GM19240 (cell line): Measurements from ENCODE around the gene TSPAN14.

ENCODE experiments used
- DNase-seq: peaks from one replicate; pipeline ENCODE4 v3.0.0; 2011; ENCODE audit warnings: low spot score; ENCODE audit not compliant: insufficient read length

Gene TSPAN14

GRCh38 chr10:80502621-80503583 lies 48.8 kb downstream of the TSPAN14 start:
- DNase-seq = no peak

DNA sequence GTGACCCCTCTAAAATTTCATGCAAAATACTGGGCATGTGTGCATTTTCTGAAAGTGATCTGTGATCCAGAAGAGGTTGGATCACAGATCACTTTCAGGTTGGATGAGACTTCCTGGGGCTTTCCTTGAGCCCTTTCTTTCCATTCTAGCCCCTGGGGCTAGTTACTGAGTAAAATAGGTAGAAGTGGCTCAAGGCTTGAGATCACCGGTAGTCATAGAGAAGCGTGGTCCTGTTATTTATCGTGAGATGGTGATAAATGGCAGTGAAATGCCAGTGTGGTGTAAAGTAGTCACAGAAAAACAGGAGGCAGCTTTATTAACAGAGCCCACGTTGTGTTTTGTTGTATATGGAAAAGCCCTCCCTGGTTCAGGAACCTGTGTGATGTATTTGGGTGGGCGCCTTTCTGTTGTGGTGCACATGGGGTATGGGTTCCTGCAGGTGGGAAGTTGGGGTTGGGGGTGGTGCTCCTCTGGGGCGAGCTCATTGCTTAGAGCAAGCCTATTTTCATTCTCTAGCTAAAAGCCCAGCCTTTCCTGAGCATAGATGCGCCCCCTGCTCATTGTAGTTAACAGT lies 49.6 kb downstream of the TSPAN14 start:
- no peak for DNase-seq

- DNase-seq = no peak
Measured at GRCh38 chr10:80504158-80504811, 50.2 kb downstream of the TSPAN14 start.

- no peak for DNase-seq
Measured at GRCh38 chr10:80504897-80505465, 50.9 kb downstream of the TSPAN14 start.

GRCh38 chr10:80506189-80506575 lies 52.1 kb downstream of the TSPAN14 start:
- DNase-seq = no peak

DNA sequence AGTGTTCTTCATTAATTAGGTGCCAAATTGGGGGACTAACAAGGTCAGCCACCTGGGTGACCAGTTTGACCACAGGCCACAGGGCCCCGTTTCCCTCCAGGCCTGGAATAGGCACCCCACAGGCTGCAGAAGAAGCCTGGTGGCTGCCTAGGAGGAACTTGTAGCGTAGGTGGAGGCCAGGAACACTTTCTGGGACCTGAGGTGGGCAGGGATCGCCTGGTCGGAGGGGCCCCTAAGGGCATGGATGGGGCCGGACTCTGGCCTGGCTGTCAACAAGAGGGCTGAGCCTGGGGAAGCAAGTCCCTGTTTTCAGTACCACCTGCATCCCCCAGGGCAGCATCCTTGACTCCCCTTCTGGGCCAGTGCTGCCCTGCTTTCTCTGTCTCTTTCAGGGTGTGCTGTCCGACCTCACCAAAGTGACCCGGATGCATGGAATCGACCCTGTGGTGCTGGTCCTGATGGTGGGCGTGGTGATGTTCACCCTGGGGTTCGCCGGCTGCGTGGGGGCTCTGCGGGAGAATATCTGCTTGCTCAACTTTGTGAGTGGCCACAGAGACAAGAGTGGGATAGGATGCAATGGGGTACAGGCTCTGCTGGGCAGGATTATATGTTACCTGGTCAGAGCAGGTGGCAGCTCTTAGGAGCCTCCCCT lies 52.9 kb downstream of the TSPAN14 start:
- DNase-seq = no peak

DNA sequence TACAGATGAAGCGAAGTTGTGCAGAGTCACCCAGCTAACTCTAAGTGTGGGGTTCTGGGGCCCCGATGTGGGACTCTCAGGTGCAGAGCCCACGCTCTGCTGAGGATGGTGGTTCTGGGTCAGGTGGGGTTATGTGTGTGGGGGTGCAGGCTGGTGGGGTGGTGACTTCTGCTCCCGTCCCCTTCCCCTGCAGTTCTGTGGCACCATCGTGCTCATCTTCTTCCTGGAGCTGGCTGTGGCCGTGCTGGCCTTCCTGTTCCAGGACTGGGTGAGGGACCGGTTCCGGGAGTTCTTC lies 54.9 kb downstream of the TSPAN14 start:
- no peak for DNase-seq

GRCh38 chr10:80509403-80510161 lies 55.5 kb downstream of the TSPAN14 start:
- DNase-seq = no peak

DNA sequence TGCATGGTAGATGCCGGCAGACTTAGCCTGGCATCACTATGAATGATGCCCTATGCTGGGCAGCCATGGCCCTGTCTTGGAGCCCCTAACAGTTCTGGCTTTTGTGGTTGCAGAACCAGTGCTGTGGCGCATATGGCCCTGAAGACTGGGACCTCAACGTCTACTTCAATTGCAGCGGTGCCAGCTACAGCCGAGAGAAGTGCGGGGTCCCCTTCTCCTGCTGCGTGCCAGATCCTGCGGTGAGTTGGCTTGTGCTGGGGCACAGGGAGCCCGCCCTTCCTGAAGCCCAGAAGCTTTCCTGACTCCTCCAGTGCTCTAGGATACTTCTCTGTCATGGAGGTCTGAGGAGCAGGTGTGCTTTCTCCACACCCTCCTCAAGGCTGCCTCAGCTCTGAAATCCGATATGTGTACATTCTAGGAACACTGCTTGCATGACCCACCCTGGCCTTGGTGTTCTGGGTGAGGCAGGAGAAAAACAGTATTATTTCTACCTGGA lies 58.0 kb downstream of the TSPAN14 start:
- DNase-seq = no peak

DNA sequence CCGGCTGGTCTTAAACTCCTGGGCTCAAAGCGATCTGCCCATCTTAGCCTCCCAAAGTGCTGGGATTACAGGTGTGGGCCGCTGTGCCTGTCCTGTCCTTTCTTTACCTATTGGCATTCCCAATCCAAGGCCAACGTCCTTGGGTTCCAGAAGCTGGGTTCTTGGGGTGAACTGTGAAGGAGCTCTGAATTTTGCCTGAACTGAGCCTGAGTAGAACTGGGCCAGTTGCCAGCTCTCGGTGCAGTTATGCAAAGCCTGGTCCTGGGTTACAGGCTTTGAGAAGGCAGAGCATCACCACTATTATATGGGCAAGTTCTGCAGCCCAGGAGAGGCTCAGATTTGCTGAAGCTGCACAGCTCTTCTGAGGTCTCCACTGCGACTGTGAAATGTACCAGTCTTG lies 59.0 kb downstream of the TSPAN14 start:
- DNase-seq = no peak

DNA sequence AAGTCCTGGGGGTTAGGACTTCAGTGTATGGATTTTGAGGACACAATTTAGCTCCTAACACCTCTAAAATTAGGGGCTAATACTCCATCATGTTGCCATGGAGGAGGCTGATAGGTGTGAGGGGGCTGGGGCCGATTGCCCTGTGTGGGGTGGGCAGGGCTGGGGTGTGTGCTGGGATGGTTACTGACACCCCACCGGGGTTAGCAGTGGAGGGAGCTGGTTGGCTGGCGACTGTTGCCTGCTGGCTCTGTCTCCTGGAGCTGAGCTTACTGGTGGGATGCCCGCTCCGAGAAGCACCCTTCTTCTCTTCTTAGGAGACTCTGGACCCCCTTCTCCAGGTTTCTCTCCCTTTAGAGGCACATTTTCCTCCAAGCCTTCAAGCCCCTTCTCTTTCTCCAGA lies 61.4 kb downstream of the TSPAN14 start:
- no peak for DNase-seq

DNA sequence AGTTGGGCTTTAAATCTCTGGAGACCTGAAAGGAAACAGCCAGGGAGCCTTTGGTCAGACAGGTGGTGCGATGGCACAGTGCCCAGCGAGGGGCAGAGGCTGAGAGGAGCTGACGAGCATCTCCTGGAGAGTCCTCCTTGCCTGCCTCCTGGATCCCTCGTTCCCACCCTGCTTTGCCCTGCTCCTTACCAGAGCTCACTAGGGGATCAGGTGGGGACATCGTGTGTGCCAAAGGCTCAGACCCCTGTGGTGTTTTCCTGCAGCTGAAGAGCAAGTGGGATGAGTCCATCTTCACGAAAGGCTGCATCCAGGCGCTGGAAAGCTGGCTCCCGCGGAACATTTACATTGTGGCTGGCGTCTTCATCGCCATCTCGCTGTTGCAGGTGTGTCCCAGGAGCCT lies 61.8 kb downstream of the TSPAN14 start:
- DNase-seq = no peak

DNA sequence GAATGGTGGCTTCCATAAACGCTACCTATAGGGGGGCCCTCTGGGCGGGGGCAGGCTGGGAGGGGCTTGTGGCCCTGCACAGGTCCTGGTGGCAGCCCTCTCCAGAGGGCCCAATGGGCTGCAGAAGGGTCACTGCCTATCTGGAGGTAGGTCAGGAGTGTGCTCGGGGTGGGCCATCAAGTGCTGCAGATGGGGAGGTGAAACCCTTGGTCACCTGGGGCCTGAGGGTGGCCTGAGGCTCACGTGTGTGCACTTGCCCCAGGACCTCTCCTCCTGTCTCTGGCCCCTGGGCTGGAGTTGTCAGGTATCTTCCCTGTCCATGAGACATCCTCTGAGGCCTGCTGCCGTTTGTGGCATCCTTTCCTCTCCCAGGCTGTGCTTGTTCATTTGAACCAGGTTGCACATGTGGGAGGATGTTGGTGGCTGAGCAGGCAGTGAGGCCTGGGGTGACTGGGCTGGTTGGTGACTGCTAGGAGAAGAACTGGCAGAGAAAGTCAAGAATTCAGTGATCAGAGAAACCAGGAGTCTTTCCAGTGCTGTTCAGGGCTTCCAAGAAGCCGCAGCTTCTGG lies 62.5 kb downstream of the TSPAN14 start:
- no peak for DNase-seq

GRCh38 chr10:80517416-80518142 lies 63.5 kb downstream of the TSPAN14 start:
- DNase-seq = no peak

- no peak for DNase-seq
Measured at GRCh38 chr10:80518143-80518806, 64.2 kb downstream of the TSPAN14 start.

GRCh38 chr10:80518807-80519360 lies 64.8 kb downstream of the TSPAN14 start:
- DNase-seq = no peak

- DNase-seq = no peak
Measured at GRCh38 chr10:80519936-80520650, 66.0 kb downstream of the TSPAN14 start.
